C4-2B (cell line): ENCODE data around the gene OLFM4.

ENCODE experiments used
- H3K27ac ChIP-seq: fragments of 450-650 bp; 2 replicates; pipeline ENCODE4 v1.5.1; 2017
- CTCF ChIP-seq: fragments of 450-650 bp; conservative IDR thresholded peaks from 2 replicates; pipeline ENCODE4 v1.5.1; 2017; ENCODE audit warnings: mild to moderate bottlenecking
- ZFX ChIP-seq: fragments of 450-650 bp; IDR thresholded peaks from 2 replicates; pipeline ENCODE4 v1.6.1; 2017

The OLFM4 gene

DNA sequence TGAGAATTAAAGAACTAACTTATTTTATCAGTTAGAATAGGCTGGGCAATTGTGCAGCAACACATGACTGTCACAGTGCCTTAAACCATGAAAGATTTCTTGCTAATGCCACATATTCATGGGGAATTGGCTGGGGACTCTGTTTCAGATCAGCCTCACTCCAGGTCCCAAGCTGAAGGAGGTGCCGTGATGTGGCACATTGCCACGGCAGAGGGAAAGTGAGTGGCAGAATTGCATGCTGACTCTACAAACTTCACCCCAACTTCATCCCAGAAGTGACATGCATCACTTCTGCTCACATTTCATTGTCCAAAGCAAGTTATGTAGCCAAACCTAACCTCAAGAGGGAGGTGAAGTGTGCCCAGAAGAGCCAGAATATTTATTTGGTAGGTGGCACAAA is 37.8 kb downstream of the OLFM4 start:
- no peak for TF ChIP-seq CTCF
- no peak overlapping the region for H3K27ac ChIP-seq

DNA sequence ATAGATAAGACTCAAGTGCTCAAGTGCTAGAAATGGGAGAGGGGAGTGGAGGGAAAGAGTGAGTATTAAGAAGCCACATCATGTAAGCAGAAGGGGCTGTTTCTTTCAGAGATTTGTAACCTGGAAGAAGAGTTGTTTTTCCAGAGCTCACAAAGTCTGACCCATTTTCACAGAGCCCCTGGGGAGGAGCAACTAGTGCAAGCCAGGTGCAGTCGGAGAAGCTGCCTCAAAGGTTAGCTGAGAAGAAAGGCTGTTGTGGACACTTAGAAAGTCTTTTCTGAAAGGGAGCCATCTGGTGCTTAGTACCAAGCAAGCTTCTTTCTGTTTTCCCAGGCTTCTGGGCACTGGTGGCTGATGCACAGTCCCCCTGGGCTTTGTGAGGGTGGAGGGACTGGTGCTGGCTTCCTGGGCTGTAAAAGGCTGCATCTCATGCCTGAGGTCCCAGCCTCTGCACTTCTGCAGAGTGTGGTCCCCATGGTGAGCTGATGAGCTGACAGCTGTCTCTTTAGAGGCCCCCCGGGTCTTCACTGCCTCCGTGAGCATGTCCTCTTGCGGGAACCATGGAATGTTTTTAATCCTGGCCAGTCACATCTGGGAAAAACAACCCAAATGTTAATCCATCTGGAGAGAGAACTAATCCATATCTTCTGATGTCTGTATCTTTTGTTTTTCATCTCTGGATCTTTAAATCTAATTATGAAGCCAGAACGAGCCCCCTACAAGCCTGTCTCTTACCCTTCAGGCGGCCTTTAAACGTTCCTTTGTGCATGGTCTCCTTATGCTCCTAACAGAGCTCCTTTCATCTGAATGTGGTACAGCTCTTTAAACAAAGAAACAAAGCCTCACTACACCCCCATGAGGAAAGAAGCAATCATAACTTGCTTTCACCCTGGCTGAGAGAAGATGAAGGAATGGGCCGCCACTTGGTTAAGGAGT is 40.2 kb downstream of the OLFM4 start:
- no peak overlapping the region for H3K27ac ChIP-seq
- TF ChIP-seq ZFX = no peak
- TF ChIP-seq CTCF = no peak; the same call in 1 of the 2 replicates

- TF ChIP-seq ZFX = no peak
- TF ChIP-seq CTCF = no peak
- H3K27ac ChIP-seq = no peak overlapping the region
Observed at GRCh38 chr13:53069800-53070199, 41.2 kb downstream of the OLFM4 start.

DNA sequence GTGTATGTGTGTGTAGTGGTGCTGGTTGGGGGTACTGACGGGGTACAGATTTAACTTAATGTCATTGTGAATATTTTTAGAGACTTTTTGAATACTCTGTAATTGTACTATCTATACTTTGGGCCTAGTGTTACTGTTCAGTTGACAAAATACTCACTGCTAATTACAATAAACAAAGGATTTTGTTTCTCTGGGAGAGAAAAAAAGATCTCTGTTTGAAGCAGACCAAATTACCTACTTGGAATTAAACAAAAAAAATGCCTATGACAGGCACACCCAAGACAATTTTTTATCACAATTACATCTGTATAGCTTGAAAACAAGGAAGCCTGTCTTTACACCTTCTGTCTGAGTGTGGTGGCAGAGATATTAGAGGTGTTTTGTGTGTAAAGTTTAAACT is 45.1 kb downstream of the OLFM4 start:
- TF ChIP-seq CTCF (no peak), ZFX (no peak)

GRCh38 chr13:53074114-53074513 is 45.5 kb downstream of the OLFM4 start:
- no peak overlapping the region for H3K27ac ChIP-seq

More for the DNA sequence above, 45.1 kb downstream of the OLFM4 start:
- no peak overlapping the region for H3K27ac ChIP-seq

DNA sequence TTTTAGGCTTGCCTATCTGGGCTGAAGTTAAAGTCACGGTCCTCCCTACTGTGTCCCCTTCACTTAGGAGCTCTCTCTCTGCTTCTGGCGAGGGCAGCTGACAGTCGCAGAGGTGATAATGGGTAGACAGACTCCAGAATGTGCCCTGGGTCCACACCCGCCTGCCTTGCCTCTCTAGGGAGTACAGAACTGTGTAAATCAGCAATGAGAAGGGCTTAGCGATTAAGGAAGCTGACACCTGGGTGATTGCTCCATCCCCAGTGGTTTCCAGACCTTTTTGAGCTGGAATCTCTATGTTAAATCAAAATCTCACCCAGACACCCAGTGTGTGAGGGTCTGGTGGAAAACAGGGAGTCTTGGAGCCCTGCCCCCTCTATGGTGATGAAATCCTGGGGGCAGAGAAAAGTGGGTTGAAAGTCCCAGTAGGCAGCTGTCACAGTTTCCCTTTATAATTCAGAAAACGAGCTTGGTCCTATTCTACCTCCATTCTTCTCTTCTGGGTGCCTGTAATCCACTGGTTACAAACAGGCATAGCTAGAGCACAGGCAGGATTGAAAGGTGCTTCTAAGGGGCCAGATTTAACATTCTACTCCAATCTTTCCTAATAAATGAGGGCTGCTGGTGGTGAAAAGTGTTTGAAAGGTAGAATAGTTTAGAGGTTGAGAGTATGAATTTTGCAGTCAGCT is 46.9 kb downstream of the OLFM4 start:
- TF ChIP-seq ZFX = no peak
- H3K27ac ChIP-seq = no peak overlapping the region

More at GRCh38 chr13:53074114-53074513, 45.5 kb downstream of the OLFM4 start:
- TF ChIP-seq ZFX (no peak), CTCF (no peak)

DNA sequence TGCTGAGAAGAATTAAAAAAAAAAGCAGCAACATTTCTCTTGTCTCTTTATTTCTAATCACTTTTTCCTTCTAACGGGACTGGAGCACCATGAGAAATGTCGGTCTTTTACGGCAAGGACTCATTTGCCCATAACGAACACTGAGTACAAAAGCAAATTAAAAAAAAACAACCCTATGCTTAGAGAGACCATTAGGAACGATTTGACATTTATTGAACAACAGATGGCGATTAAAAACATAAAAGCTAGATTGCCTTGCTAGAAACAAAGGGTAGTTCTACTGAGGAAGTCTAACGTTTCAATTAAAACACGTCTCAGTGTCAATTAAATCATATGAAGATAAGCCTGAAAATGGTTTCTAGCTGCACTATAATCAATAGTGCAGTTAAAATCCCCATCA is 51.1 kb downstream of the OLFM4 start:
- H3K27ac ChIP-seq = no peak overlapping the region
- no peak for TF ChIP-seq ZFX
- TF ChIP-seq CTCF = no peak
